Mucosa of descending colon (tissue), 3 donors: ENCODE results near the gene SYNE2. TPM values are rescaled to one million over a fixed set of nuclear protein-coding genes. Genes with fewer than 3 reads are reported as not detected.
A peak's percentile ranks its signal among the peaks of the same experiment; 100 is the strongest.

Source experiments
- ATAC-seq: fragments of 200-7000 bp; cut with Tn5 transposase; one replicate; pipeline ENCODE4 v1.9.1; 2020; ENCODE audit warnings: mild to moderate bottlenecking, moderate library complexity
- DNase-seq, 3 donors: peaks; one replicate each; pipeline ENCODE4 v3.0.0-alpha.2; 2020
- H3K36me3 ChIP-seq: fragments of 200-600 bp; one replicate; pipeline ENCODE4 v1.8.0; 2021; ENCODE audit warnings: low read depth, mild to moderate bottlenecking
- H3K4me1 ChIP-seq: fragments of 200-600 bp; one replicate; pipeline ENCODE4 v1.8.0; 2021; ENCODE audit warnings: low read depth, mild to moderate bottlenecking
- H3K4me3 ChIP-seq: fragments of 200-600 bp; one replicate; pipeline ENCODE4 v1.8.0; 2021; ENCODE audit warnings: mild to moderate bottlenecking
- H3K9me3 ChIP-seq: fragments of 200-600 bp; one replicate; pipeline ENCODE4 v1.8.0; 2021; ENCODE audit warnings: mild to moderate bottlenecking
- CTCF ChIP-seq: fragments of 200-600 bp; IDR thresholded peaks from one replicate; pipeline ENCODE4 v1.8.0; 2022; ENCODE audit warnings: antibody characterized with exemption, mild to moderate bottlenecking
- intact Hi-C, 2 donors: fragments of 100-400 bp; cut with DNase I in 1 of 2; cut with micrococcal nuclease in 1 of 2; formaldehyde crosslinking; loops; one replicate each; pipeline versions ENCODE4 v1.11.0 to v1.11.1; 2022; cut with DNase I, micrococcal nuclease
- total RNA-seq, 3 donors: library from RNA; stranded (reverse); fragmentation: NEBNext Ultra II Directional in 2 of 3; extraction: Animal tissue kit (Norgen Biotek cat#: 25700) in 2 of 3; gene quantifications; one replicate each; pipeline versions ENCODE4 v1.2.1 to v1.2.4, GENCODE V29; 2021 to 2023
- donor health status: DM: no; HTN: no; CAD: no; lungs with moderate emphysema.
- donor health status: DM: no; HTN: no; CAD: no.
- donor health status: DM: no; HTN: yes; CAD: no.

Gene SYNE2
- total RNA-seq, 3 donors from 2014 or later: 104 to 215 (median 174) TPM

- DNase-seq (no peak), ATAC-seq (peak; percentile 75)
- no peak overlapping the region for H3K4me3 ChIP-seq
- TF ChIP-seq CTCF: no peak
- H3K36me3 ChIP-seq: no peaks in the 10 kb centered on the region
- H3K4me1 ChIP-seq: peaks cover 17% of the 10 kb centered on the region
- H3K9me3 ChIP-seq: no peaks in the 10 kb centered on the region
- intact Hi-C loops: no loop called here
These were observed 35.1 kb downstream of the SYNE2 start for GRCh38 chr14:63887899-63888298.

- DNase-seq: no peak
- Histone ChIP-seq H3K4me1 (peaks cover 20% of the 10 kb centered on the region), H3K4me3 (no peak overlapping the region), H3K9me3 (no peaks in the 10 kb centered on the region), H3K36me3 (no peaks in the 10 kb centered on the region)
- intact Hi-C loops: no loop called here
- TF ChIP-seq CTCF: no peak
- ATAC-seq: no peak
These were observed 37.7 kb downstream of the SYNE2 start for GRCh38 chr14:63890553-63890952.

- peak; percentile 42 for ATAC-seq
- no peak for DNase-seq
- no peak overlapping the region for H3K4me3 ChIP-seq
- TF ChIP-seq CTCF: no peak
- H3K36me3 ChIP-seq: no peaks in the 10 kb centered on the region
- peaks cover 28% of the 10 kb centered on the region for H3K4me1 ChIP-seq
- intact Hi-C loops: no loop called here
- H3K9me3 ChIP-seq: no peaks in the 10 kb centered on the region
These were observed 38.6 kb downstream of the SYNE2 start for GRCh38 chr14:63891148-63891975.

- Histone ChIP-seq H3K4me3 (no peak overlapping the region), H3K4me1 (peaks cover 35% of the 10 kb centered on the region), H3K9me3 (no peaks in the 10 kb centered on the region), H3K36me3 (no peaks in the 10 kb centered on the region)
- no peak for DNase-seq
- ATAC-seq: no peak
- intact Hi-C loops: no loop called here
- TF ChIP-seq CTCF: no peak
These were observed 39.5 kb downstream of the SYNE2 start for GRCh38 chr14:63892265-63892664.

GRCh38 chr14:63893701-63894458, 41.1 kb downstream of the SYNE2 start:
- ATAC-seq (peak; percentile 42), DNase-seq (no peak)
- Histone ChIP-seq H3K4me1 (peaks cover 35% of the 10 kb centered on the region), H3K36me3 (no peaks in the 10 kb centered on the region), H3K9me3 (no peaks in the 10 kb centered on the region), H3K4me3 (no peak overlapping the region)
- no peak for TF ChIP-seq CTCF
- intact Hi-C loops: no loop called here
